Measurements from ENCODE around the gene ZBTB44. TPM values are rescaled to one million over a fixed set of nuclear protein-coding genes. Genes with fewer than 3 reads are reported as not detected.

Gene ZBTB44
- total RNA-seq, 1 donor from 2014 or later = 43.6 TPM

- no peak for DNase-seq (ENCODE audit: low spot score)
- no peaks in the 10 kb centered on the region for H3K4me1 ChIP-seq
- Mint-ChIP-seq H3K27ac (no peak overlapping the region), H3K36me3 (no peaks in the 10 kb centered on the region), H3K9me3 (no peaks in the 10 kb centered on the region), H3K27me3 (ENCODE audit: insufficient read depth, low read depth) (peaks cover 9% of the 10 kb centered on the region), H3K4me3 (no peak overlapping the region), H3K4me1 (peaks cover 2% of the 10 kb centered on the region)
- no peaks in the 10 kb centered on the region for H3F3A ChIP-seq (ENCODE audit: low read depth)
- H3K36me3 ChIP-seq = no peaks in the 10 kb centered on the region
- H3K9ac ChIP-seq = no peak overlapping the region
- H3K27ac ChIP-seq = no peak overlapping the region
- H2AFZ ChIP-seq (replicated peaks) = no peak overlapping the region
- H4K20me1 ChIP-seq (ENCODE audit: low read depth) = no peaks in the 10 kb centered on the region
- H3K27me3 ChIP-seq = no peaks in the 10 kb centered on the region
- H3K4me3 ChIP-seq = no peak overlapping the region
- no peak for TF ChIP-seq EZH2 (IDR thresholded peaks at IDR 0.05)
- TF ChIP-seq EZH2phosphoT487 (IDR thresholded peaks at IDR 0.05) = no peak
- TF ChIP-seq CTCF (IDR thresholded peaks at IDR 0.05) = no peak
- no peaks in the 10 kb centered on the region for H3K9me3 ChIP-seq (ENCODE audit: low read depth)
- no peaks in the 10 kb centered on the region for H3K79me2 ChIP-seq (ENCODE audit: low read depth)
- no peak overlapping the region for H3K4me2 ChIP-seq
Measured at GRCh38 chr11:130191896-130192295, 122.8 kb downstream of the ZBTB44 start.

- H3K4me1 Mint-ChIP-seq = no peaks in the 10 kb centered on the region
- H3K36me3 Mint-ChIP-seq = no peaks in the 10 kb centered on the region
- no peak overlapping the region for H3K27ac Mint-ChIP-seq
- no peaks in the 10 kb centered on the region for H3K79me2 ChIP-seq (ENCODE audit: low read depth)
- H3K27me3 ChIP-seq = no peaks in the 10 kb centered on the region
- no peak overlapping the region for H3K4me3 ChIP-seq
- H3K4me2 ChIP-seq = no peak overlapping the region
- peaks cover 9% of the 10 kb centered on the region for H3K27me3 Mint-ChIP-seq (ENCODE audit: insufficient read depth, low read depth)
- no peaks in the 10 kb centered on the region for H4K20me1 ChIP-seq (ENCODE audit: low read depth)
- no peak overlapping the region for H3K27ac ChIP-seq
- H3K9me3 Mint-ChIP-seq = no peaks in the 10 kb centered on the region
- H3K4me1 ChIP-seq = no peaks in the 10 kb centered on the region
- H3K9ac ChIP-seq = no peak overlapping the region
- H3F3A ChIP-seq (ENCODE audit: low read depth) = no peaks in the 10 kb centered on the region
- no peak for DNase-seq (ENCODE audit: low spot score)
- no peak overlapping the region for H2AFZ ChIP-seq (replicated peaks)
- no peaks in the 10 kb centered on the region for H3K36me3 ChIP-seq
- TF ChIP-seq EZH2 (IDR thresholded peaks at IDR 0.05) (no peak), EZH2phosphoT487 (IDR thresholded peaks at IDR 0.05) (no peak), CTCF (IDR thresholded peaks at IDR 0.05) (no peak)
- no peaks in the 10 kb centered on the region for H3K9me3 ChIP-seq (ENCODE audit: low read depth)
- H3K4me3 Mint-ChIP-seq = no peak overlapping the region
Measured at GRCh38 chr11:130190371-130190881, 124.3 kb downstream of the ZBTB44 start.

GRCh38 chr11:130189492-130190210 is 125.1 kb downstream of the ZBTB44 start:
- Histone ChIP-seq H3K27ac (no peak overlapping the region), H3K4me2 (no peak overlapping the region), H2AFZ (replicated peaks) (no peak overlapping the region), H4K20me1 (ENCODE audit: low read depth) (no peaks in the 10 kb centered on the region), H3K79me2 (ENCODE audit: low read depth) (no peaks in the 10 kb centered on the region), H3K9me3 (ENCODE audit: low read depth) (no peaks in the 10 kb centered on the region), H3K4me3 (no peak overlapping the region), H3F3A (ENCODE audit: low read depth) (no peaks in the 10 kb centered on the region), H3K4me1 (no peaks in the 10 kb centered on the region), H3K36me3 (no peaks in the 10 kb centered on the region), H3K9ac (no peak overlapping the region), H3K27me3 (no peaks in the 10 kb centered on the region)
- Mint-ChIP-seq H3K36me3 (no peaks in the 10 kb centered on the region), H3K4me3 (no peak overlapping the region), H3K27ac (peak overlapping the region; percentile 37), H3K4me1 (no peaks in the 10 kb centered on the region), H3K27me3 (ENCODE audit: insufficient read depth, low read depth) (peaks cover 9% of the 10 kb centered on the region), H3K9me3 (no peaks in the 10 kb centered on the region)
- no peak for TF ChIP-seq CTCF (IDR thresholded peaks at IDR 0.05)
- no peak for TF ChIP-seq EZH2phosphoT487 (IDR thresholded peaks at IDR 0.05)
- no peak for TF ChIP-seq EZH2 (IDR thresholded peaks at IDR 0.05)
- no peak for DNase-seq (ENCODE audit: low spot score)

Data from neural progenitor cell (in vitro differentiated cells).